ENCODE measurements around the gene APOBEC2. TPM values are rescaled to one million over a fixed set of nuclear protein-coding genes. Genes with fewer than 3 reads are reported as not detected.

The APOBEC2 gene
- total RNA-seq, 2 experiments from 2014 or later: not detected

DNA sequence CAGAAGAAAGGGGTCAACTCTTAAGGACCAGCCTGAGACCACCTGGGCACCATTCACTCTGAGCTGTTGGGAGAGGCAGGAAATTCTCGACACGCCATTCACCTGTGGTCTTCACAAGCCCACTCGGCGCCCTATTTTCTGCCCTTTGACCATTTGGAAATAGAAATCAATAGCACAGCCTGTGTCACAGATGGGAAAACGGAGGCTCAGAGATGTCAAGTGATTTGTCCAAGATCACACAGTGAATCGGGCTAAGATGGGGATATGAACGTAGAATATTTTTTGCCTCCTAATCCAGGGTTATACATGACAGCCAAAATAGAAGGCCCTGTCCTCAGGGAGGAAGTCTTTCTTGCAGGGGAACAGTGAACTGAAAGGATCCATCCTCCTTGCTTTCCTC lies 3.0 kb upstream of the APOBEC2 start:
- ChIA-PET POLR2A (interaction anchor here (0.9 kb wide), 1 partner anchor 10 kb away, joined by 3 read pairs; no protein-coding TSS in a partner anchor), CTCF (interaction anchor here (0.6 kb wide), 1 partner anchor 598 kb away, joined by 3 read pairs; no protein-coding TSS in a partner anchor)
- Histone ChIP-seq H3K9me3 (ENCODE audit: control insufficient read depth in 1 of 2, insufficient read depth in 1 of 2, low read length in 2 of 2) (no peaks in the 10 kb centered on the region), H3K4me3 (ENCODE audit: low read length) (no peak overlapping the region), H3K27ac (ENCODE audit: low read depth in 1 of 2, low read length in 2 of 2) (no peak overlapping the region), H3K36me3 (ENCODE audit: insufficient read depth, low read length) (peaks cover 3% of the 10 kb centered on the region), H3K27me3 (ENCODE audit: control insufficient read depth in 1 of 2, insufficient read depth in 2 of 2, low read length in 2 of 2) (no peaks in the 10 kb centered on the region), H3K4me1 (ENCODE audit: insufficient read depth, low read length) (peaks cover 20% of the 10 kb centered on the region)
- TF ChIP-seq, protein P1, sequence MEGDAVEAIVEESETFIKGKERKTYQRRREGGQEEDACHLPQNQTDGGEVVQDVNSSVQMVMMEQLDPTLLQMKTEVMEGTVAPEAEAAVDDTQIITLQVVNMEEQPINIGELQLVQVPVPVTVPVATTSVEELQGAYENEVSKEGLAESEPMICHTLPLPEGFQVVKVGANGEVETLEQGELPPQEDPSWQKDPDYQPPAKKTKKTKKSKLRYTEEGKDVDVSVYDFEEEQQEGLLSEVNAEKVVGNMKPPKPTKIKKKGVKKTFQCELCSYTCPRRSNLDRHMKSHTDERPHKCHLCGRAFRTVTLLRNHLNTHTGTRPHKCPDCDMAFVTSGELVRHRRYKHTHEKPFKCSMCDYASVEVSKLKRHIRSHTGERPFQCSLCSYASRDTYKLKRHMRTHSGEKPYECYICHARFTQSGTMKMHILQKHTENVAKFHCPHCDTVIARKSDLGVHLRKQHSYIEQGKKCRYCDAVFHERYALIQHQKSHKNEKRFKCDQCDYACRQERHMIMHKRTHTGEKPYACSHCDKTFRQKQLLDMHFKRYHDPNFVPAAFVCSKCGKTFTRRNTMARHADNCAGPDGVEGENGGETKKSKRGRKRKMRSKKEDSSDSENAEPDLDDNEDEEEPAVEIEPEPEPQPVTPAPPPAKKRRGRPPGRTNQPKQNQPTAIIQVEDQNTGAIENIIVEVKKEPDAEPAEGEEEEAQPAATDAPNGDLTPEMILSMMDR (IDR thresholded peaks at IDR 0.05): no peak
- ATAC-seq (ENCODE audit: poor library complexity): no peak
- no peak for DNase-seq
- H3K27me3 Mint-ChIP-seq: no peaks in the 10 kb centered on the region
- H3K36me3 Mint-ChIP-seq (ENCODE audit: low read depth): peaks cover 6% of the 10 kb centered on the region
- H3K4me1 Mint-ChIP-seq (ENCODE audit: low read depth): peaks cover 22% of the 10 kb centered on the region
- H3K4me3 Mint-ChIP-seq: no peak overlapping the region
- H3K9me3 Mint-ChIP-seq: no peaks in the 10 kb centered on the region
- H3K27ac Mint-ChIP-seq: no peak overlapping the region
- intact Hi-C loops (cut with DNase I, micrococcal nuclease): no loop called here

DNA sequence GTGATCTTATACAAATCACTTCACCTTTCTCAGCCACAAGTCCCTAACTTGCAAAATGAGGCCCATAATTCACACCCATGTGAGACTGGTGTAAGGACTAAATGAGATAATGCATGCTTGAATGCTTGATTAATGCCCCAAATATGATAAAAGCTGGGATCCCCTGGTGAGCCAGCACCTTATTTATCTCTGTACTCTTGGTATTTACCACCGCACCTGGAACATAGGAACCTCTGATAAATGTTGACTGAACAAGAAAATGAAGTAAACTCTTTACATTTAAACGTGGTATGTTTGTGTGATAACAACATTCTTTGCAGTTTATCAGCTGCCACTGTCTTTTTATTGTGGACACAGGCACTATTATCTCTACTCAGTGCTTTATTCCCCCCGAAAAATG lies 2.5 kb upstream of the APOBEC2 start:
- H3K27me3 Mint-ChIP-seq: no peaks in the 10 kb centered on the region
- no peak overlapping the region for H3K27ac ChIP-seq (ENCODE audit: low read depth in 1 of 2, low read length in 2 of 2)
- no peak overlapping the region for H3K4me3 ChIP-seq (ENCODE audit: low read length)
- H3K4me3 Mint-ChIP-seq: no peak overlapping the region
- no peak overlapping the region for H3K27ac Mint-ChIP-seq
- ChIA-PET POLR2A (interaction anchor here (0.9 kb wide), 1 partner anchor 11 kb away, joined by 3 read pairs; no protein-coding TSS in a partner anchor), CTCF (no interaction called here)
- H3K9me3 Mint-ChIP-seq: no peaks in the 10 kb centered on the region
- intact Hi-C loops (cut with DNase I, micrococcal nuclease): no loop called here
- no peaks in the 10 kb centered on the region for H3K9me3 ChIP-seq (ENCODE audit: control insufficient read depth in 1 of 2, insufficient read depth in 1 of 2, low read length in 2 of 2)
- no peak for DNase-seq
- TF ChIP-seq, protein P1 (IDR thresholded peaks at IDR 0.05): no peak
- H3K4me1 ChIP-seq (ENCODE audit: insufficient read depth, low read length): peaks cover 20% of the 10 kb centered on the region
- H3K36me3 Mint-ChIP-seq (ENCODE audit: low read depth): peaks cover 6% of the 10 kb centered on the region
- no peaks in the 10 kb centered on the region for H3K27me3 ChIP-seq (ENCODE audit: control insufficient read depth in 1 of 2, insufficient read depth in 2 of 2, low read length in 2 of 2)
- ATAC-seq (ENCODE audit: poor library complexity): no peak
- H3K4me1 Mint-ChIP-seq (ENCODE audit: low read depth): peaks cover 22% of the 10 kb centered on the region
- peaks cover 3% of the 10 kb centered on the region for H3K36me3 ChIP-seq (ENCODE audit: insufficient read depth, low read length)

DNA sequence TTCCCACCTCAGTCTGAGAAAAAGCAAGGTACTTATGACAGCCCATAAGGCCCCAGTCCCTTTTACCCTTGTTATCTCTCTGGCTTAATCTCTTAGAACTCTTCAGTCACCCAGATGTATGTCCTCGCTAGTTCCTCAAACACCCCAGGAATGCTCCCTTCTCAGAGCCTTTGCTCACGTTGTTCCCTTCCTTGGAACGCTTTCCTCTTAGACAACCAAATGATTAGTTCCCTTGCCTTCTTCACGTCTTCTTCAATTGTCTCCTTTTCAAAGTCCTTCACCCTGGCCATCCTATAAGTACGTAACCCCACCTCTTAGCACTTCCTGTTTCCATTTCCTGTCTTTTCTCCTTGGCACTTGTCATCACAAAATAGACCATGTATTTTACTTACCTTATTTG lies 1.1 kb upstream of the APOBEC2 start:
- ATAC-seq (ENCODE audit: poor library complexity) (peak; percentile 17), DNase-seq (peak in 2 of 14 experiments; percentile 28 to 30)
- H3K36me3 ChIP-seq (ENCODE audit: insufficient read depth, low read length): peaks cover 3% of the 10 kb centered on the region
- Mint-ChIP-seq H3K9me3 (no peaks in the 10 kb centered on the region), H3K36me3 (ENCODE audit: low read depth) (peaks cover 14% of the 10 kb centered on the region), H3K4me1 (ENCODE audit: low read depth) (peaks cover 22% of the 10 kb centered on the region), H3K27ac (peak overlapping the region; percentile 13), H3K4me3 (peak overlapping the region; percentile 7), H3K27me3 (no peaks in the 10 kb centered on the region)
- ChIA-PET POLR2A (interaction anchor here (0.6 to 1.7 kb wide), 2 partner anchors 24 to 692 kb away, joined by 3 to 9 read pairs; no protein-coding TSS in a partner anchor), CTCF (no interaction called here)
- H3K27me3 ChIP-seq (ENCODE audit: control insufficient read depth in 1 of 2, insufficient read depth in 2 of 2, low read length in 2 of 2): no peaks in the 10 kb centered on the region
- intact Hi-C loops (cut with DNase I, micrococcal nuclease): no loop called here
- TF ChIP-seq, protein P1 (IDR thresholded peaks at IDR 0.05): no peak
- peak overlapping the region in 1 of 2 donors; percentile 18 for H3K27ac ChIP-seq (ENCODE audit: low read depth in 1 of 2, low read length in 2 of 2)
- no peak overlapping the region for H3K4me3 ChIP-seq (ENCODE audit: low read length)
- H3K9me3 ChIP-seq (ENCODE audit: control insufficient read depth in 1 of 2, insufficient read depth in 1 of 2, low read length in 2 of 2): no peaks in the 10 kb centered on the region
- H3K4me1 ChIP-seq (ENCODE audit: insufficient read depth, low read length): peaks cover 20% of the 10 kb centered on the region

Data from CD4-positive, alpha-beta T cell (primary cell).